Testis (tissue), 3 donors: Measurements from ENCODE around the gene PCDHA5. TPM values are rescaled to one million over a fixed set of nuclear protein-coding genes. Genes with fewer than 3 reads are reported as not detected.
"Not testable (repeated sequence)": the region's sequence is repeated elsewhere in the genome, so short reads cannot be mapped to it uniquely, and the experiment has no call there.

ENCODE experiments used
- DNase-seq: peaks from one replicate; pipeline ENCODE4 v3.0.0-alpha.2; 2019
- H3K27ac ChIP-seq, 2 donors: fragments of 200-600 bp; sonication (generic); one replicate each; pipeline ENCODE4 v1.5.1; 2019
- H3K27me3 ChIP-seq: fragments of 200-600 bp; sonication (generic); one replicate; pipeline ENCODE4 v1.5.1; 2019
- H3K36me3 ChIP-seq: fragments of 200-600 bp; sonication (generic); one replicate; pipeline ENCODE4 v1.5.1; 2017; ENCODE audit warnings: low read depth; ENCODE audit errors: missing control alignments
- H3K4me1 ChIP-seq: fragments of 200-600 bp; sonication (generic); one replicate; pipeline ENCODE4 v1.5.1; 2019
- H3K4me3 ChIP-seq, 2 donors: fragments of 200-600 bp; sonication (generic); one replicate each; pipeline ENCODE4 v1.5.1; 2017 to 2019
- H3K9me3 ChIP-seq: fragments of 200-600 bp; sonication (generic); one replicate; pipeline ENCODE4 v1.5.1; 2017
- CTCF ChIP-seq, 3 experiments: fragments of 450-650 bp in 2 of 3; fragments of 200-600 bp in 1 of 3; sonication (generic) in 1 of 3; IDR thresholded peaks; one replicate each; pipeline ENCODE4 v1.5.1; 2016 to 2019; ENCODE audit warnings: antibody characterized with exemption in 3 of 3, mild to moderate bottlenecking in 2 of 3, moderate library complexity in 1 of 3
- POLR2A ChIP-seq: fragments of 450-650 bp; IDR thresholded peaks from one replicate; pipeline ENCODE4 v1.6.1; 2017; ENCODE audit warnings: antibody characterized with exemption, mild to moderate bottlenecking, moderate library complexity
- WGBS, 2 donors: methylation state at CpG; one replicate each; pipeline ENCODE4 v1.1.5; 2018; 5-methylcytosine and 5-hydroxymethylcytosine counted together
- intact Hi-C: fragments of 100-400 bp; cut with DNase I; formaldehyde crosslinking; loops from one replicate; pipeline ENCODE4 v1.15.1; 2023; ENCODE audit warnings: low total_unique reads
- polyA plus RNA-seq: library from polyadenylated mRNA; stranded (reverse); fragments of 350-450 nt; fragmentation: Illumina TruSeq; extraction: RNeasy Lipid Tissue Mini Kit (QIAGEN cat#74804); gene quantifications from one replicate; pipeline ENCODE4 v1.2.3, GENCODE V29; 2014; ENCODE audit warnings: low read depth, low replicate concordance; ENCODE audit not compliant: insufficient read depth
- total RNA-seq, 2 donors: library from RNA; depleted of rRNA; stranded (reverse); fragments of >200 nt; gene quantifications; one replicate each; pipeline ENCODE4 v1.2.3, GENCODE V29; 2016

The PCDHA5 gene
- total and polyA plus RNA-seq, 3 donors from 2014 or later = 0.21 to 1.7 (median 1.0) TPM

GRCh38 chr5:140840978-140841962 is 19.9 kb downstream of the PCDHA5 start, which contains the start of gene PCDHA8:
PCDHA8 (plus strand) TSS chr5:140841187; CDS start chr5:140841322, 135 bp downstream.
- 13 to 18% methylated on average over 41 to 47 of the region's 47 CpGs for WGBS, 2 donors
- H3K4me1 ChIP-seq = no peaks in the 10 kb centered on the region
- TF ChIP-seq POLR2A (no peak), CTCF (IDR thresholded peaks at IDR 0.05) (peak in 2 of 3 experiments; percentile 26 to 39)
- peak within 1 kb of the TSS in 1 of 2 donors; percentile 9 for H3K4me3 ChIP-seq
- DNase-seq = peak; percentile 72
- no peak within 1 kb of the TSS for H3K27ac ChIP-seq
- H3K36me3 ChIP-seq = no peaks in the 10 kb centered on the region
- H3K27me3 ChIP-seq = no peaks in the 10 kb centered on the region
- no peaks in the 10 kb centered on the region for H3K9me3 ChIP-seq
- intact Hi-C loops = no loop called here

GRCh38 chr5:140842798-140843733 is 21.7 kb downstream of the PCDHA5 start:
- intact Hi-C loops = no loop called here
- H3K36me3 ChIP-seq = no peaks in the 10 kb centered on the region
- H3K4me3 ChIP-seq = no peak overlapping the region
- H3K27me3 ChIP-seq = no peaks in the 10 kb centered on the region
- no peaks in the 10 kb centered on the region for H3K4me1 ChIP-seq
- H3K27ac ChIP-seq = no peak overlapping the region
- 24 to 33% methylated on average over 56 to 74 of the region's 87 CpGs for WGBS, 2 donors
- H3K9me3 ChIP-seq = no peaks in the 10 kb centered on the region
- no peak for DNase-seq
- TF ChIP-seq POLR2A (no peak), CTCF (IDR thresholded peaks at IDR 0.05) (no peak)

- H3K4me3 ChIP-seq, DNase-seq, H3K4me1 ChIP-seq, H3K27me3 ChIP-seq, H3K36me3 ChIP-seq, H3K27ac ChIP-seq, intact Hi-C loops, H3K9me3 ChIP-seq: not testable (repeated sequence)
- WGBS, 2 donors = 11 to 17% methylated on average over 11 to 36 of the region's 48 CpGs
Observed at GRCh38 chr5:140848139-140849102, 27.0 kb downstream of the PCDHA5 start, which contains the start of gene PCDHA9. PCDHA9 (plus strand) TSS chr5:140848382; CDS start chr5:140848496, 114 bp downstream.

GRCh38 chr5:140849831-140850634 is 28.6 kb downstream of the PCDHA5 start:
- H3K27me3 ChIP-seq, H3K36me3 ChIP-seq, DNase-seq, H3K9me3 ChIP-seq, intact Hi-C loops, H3K4me1 ChIP-seq, H3K27ac ChIP-seq: not testable (repeated sequence)
- 16 to 38% methylated on average over 18 to 76 of the region's 101 CpGs for WGBS, 2 donors
- H3K4me3 ChIP-seq = peak overlapping the region in 1 of 2 donors; percentile 32
